Endothelial cell of umbilical vein (primary cell): ENCODE data around the gene PTAFR. TPM values are rescaled to one million over a fixed set of nuclear protein-coding genes. Genes with fewer than 3 reads are reported as not detected.

ENCODE experiments used
- BruUV-seq: library from RNA; stranded (reverse); fragments of 400-500 nt; replicated peaks from 2 replicates; lab custom pipeline; 2021; lab: Mats Ljungman, UMichigan
- CTCF ChIA-PET: fragments of 300-600, 350-600 bp; sonication (Branson Sonifier 250); formaldehyde crosslinking; loops from one replicate; lab custom pipeline; 2021; ENCODE audit warnings: antibody characterized with exemption, inconsistent platforms; lab: Charles Lee
- POLR2A ChIA-PET: fragments of 300-600, 350-600 bp; sonication (Branson Sonifier 250); formaldehyde crosslinking; loops from one replicate; lab custom pipeline; 2021; ENCODE audit warnings: antibody characterized with exemption, inconsistent platforms; lab: Charles Lee
- DNase-seq: peaks from one replicate; pipeline ENCODE4 v3.0.0-alpha.2; 2011; ENCODE audit warnings: low read depth, low spot score
- FAIRE-seq: peaks from 2 replicates; lab custom pipeline; 2011; peaks lifted over from hg19 to GRCh38; lab: Jason Lieb, UNC
- H2AFZ ChIP-seq: 2 replicates; pipeline ENCODE4 v1.6.0; 2012; ENCODE audit warnings: low read depth, low read length, control low read depth, inconsistent platforms
- H3K27ac ChIP-seq: 2 replicates; pipeline ENCODE4 v1.5.1; 2011; ENCODE audit warnings: low read depth, mild to moderate bottlenecking, control low read depth, low read length, moderate library complexity; ENCODE audit not compliant: insufficient read depth
- H3K27me3 ChIP-seq, 2 experiments: 2 replicates each; pipeline versions ENCODE4 v1.6.0 to v1.6.1; 2011; ENCODE audit warnings: low read length in 2 of 2, mixed read lengths in 1 of 2; ENCODE audit not compliant: control insufficient read depth in 2 of 2, insufficient read depth in 2 of 2
- H3K36me3 ChIP-seq, 2 experiments: 2 replicates in 1 of 2; 3 replicates in 1 of 2; pipeline ENCODE4 v1.5.1; 2011; ENCODE audit warnings: low read length in 2 of 2, mild to moderate bottlenecking in 1 of 2, moderate library complexity in 1 of 2; ENCODE audit not compliant: control insufficient read depth in 2 of 2, insufficient read depth in 2 of 2; ENCODE audit errors: extremely low read depth in 1 of 2
- H3K4me1 ChIP-seq: 3 replicates; pipeline ENCODE4 v1.5.1; 2011; ENCODE audit warnings: mild to moderate bottlenecking, low read length; ENCODE audit not compliant: control insufficient read depth, insufficient read depth; ENCODE audit errors: extremely low read depth
- H3K4me2 ChIP-seq: 2 replicates; pipeline ENCODE4 v1.6.1; 2011; ENCODE audit warnings: low read length, control low read depth, mixed read lengths; ENCODE audit not compliant: insufficient read depth
- H3K4me3 ChIP-seq, 3 experiments: fragments of 200-600 bp in 1 of 3; sonication (generic), shearing (Covaris generic) in 1 of 3; replicated peaks in 1 of 3; 2 replicates each; pipeline ENCODE4 v1.5.1; 2011 to 2016; ENCODE audit warnings: control low read depth in 3 of 3, low read length in 3 of 3, mild to moderate bottlenecking in 2 of 3, inconsistent platforms in 1 of 3, low read depth in 1 of 3, moderate library complexity in 1 of 3; ENCODE audit not compliant: insufficient read depth in 1 of 3
- H3K79me2 ChIP-seq: 2 replicates; pipeline ENCODE4 v1.6.0; 2012; ENCODE audit warnings: low read length, inconsistent platforms; ENCODE audit not compliant: control insufficient read depth, insufficient read depth
- H3K9ac ChIP-seq: replicated peaks from 2 replicates; pipeline ENCODE3; 2011; ENCODE audit warnings: low read length, control low read depth; ENCODE audit not compliant: insufficient read depth; ENCODE audit errors: extremely low read depth
- H3K9me1 ChIP-seq: replicated peaks from 3 replicates; pipeline ENCODE4 v1.6.0; 2011; ENCODE audit warnings: mild to moderate bottlenecking, low read length; ENCODE audit not compliant: control insufficient read depth, insufficient read depth; ENCODE audit errors: extremely low read depth
- H3K9me3 ChIP-seq: replicated peaks from 2 replicates; pipeline ENCODE4 v1.5.1; 2012; ENCODE audit warnings: low read length, inconsistent platforms; ENCODE audit not compliant: control insufficient read depth, insufficient read depth
- H4K20me1 ChIP-seq: replicated peaks from 2 replicates; pipeline ENCODE3; 2011; ENCODE audit warnings: mild to moderate bottlenecking, low read length; ENCODE audit not compliant: control insufficient read depth, insufficient read depth; ENCODE audit errors: extremely low read depth
- EZH2 ChIP-seq: IDR thresholded peaks from 2 replicates; pipeline ENCODE4 v1.6.1; 2012; ENCODE audit warnings: borderline replicate concordance, low read depth, mild to moderate bottlenecking, moderate library complexity, low read length, inconsistent platforms; ENCODE audit not compliant: severe bottlenecking
- FOS ChIP-seq: IDR thresholded peaks from 2 replicates; pipeline ENCODE4 v1.6.1; 2011; ENCODE audit warnings: mild to moderate bottlenecking, low read length, moderate library complexity, borderline replicate concordance; ENCODE audit not compliant: insufficient read depth
- GATA2 ChIP-seq: IDR thresholded peaks from 2 replicates; pipeline ENCODE4 v1.7.0; 2011; ENCODE audit warnings: low read depth, mild to moderate bottlenecking, moderate library complexity, mixed read lengths, low read length; ENCODE audit not compliant: insufficient read length, insufficient read depth
- JUN ChIP-seq: IDR thresholded peaks from 2 replicates; pipeline ENCODE4 v1.6.1; 2011; ENCODE audit warnings: borderline replicate concordance, low read depth; ENCODE audit not compliant: insufficient read length, insufficient read depth
- MYC ChIP-seq: IDR thresholded peaks from one replicate; pipeline ENCODE4 v1.6.1; 2011; ENCODE audit warnings: mild to moderate bottlenecking, low read depth, low read length
- POLR2A ChIP-seq: IDR thresholded peaks from 2 replicates; pipeline ENCODE4 v1.6.1; 2012; ENCODE audit warnings: low read depth, mild to moderate bottlenecking, control low read depth, low read length
- POLR2AphosphoS5 ChIP-seq: IDR thresholded peaks from 2 replicates; pipeline ENCODE4 v1.6.1; 2012; ENCODE audit warnings: low read depth, mild to moderate bottlenecking, control low read depth, low read length, moderate library complexity; ENCODE audit not compliant: insufficient read depth
- dilution Hi-C: fragments of 300-500 bp; cut with MboI; formaldehyde crosslinking; loops from one replicate; pipeline ENCODE4 v1.15.0; 2019; ENCODE audit warnings: low sequenced_read_pairs; ENCODE audit not compliant: extremely low pct_ligation_motif_present
- intact Hi-C: fragments of 100-400 bp; cut with micrococcal nuclease; formaldehyde crosslinking; loops from one replicate; pipeline ENCODE4 v1.10.0; 2022
- polyA plus RNA-seq, 4 experiments: library from polyadenylated mRNA; depleted of rRNA in 3 of 4; stranded (reverse) in 3 of 4; unstranded in 1 of 4; fragments of >200 nt; gene quantifications; 2 replicates each; pipeline versions ENCODE4 v1.2.1 to v1.2.3, GENCODE V29; 2011 to 2012; ENCODE audit warnings: missing spikeins in 1 of 4
- total RNA-seq: library from RNA; stranded (reverse); gene quantifications from 2 replicates; pipeline ENCODE4 v1.2.3, GENCODE V29; 2021
- TF ChIP-seq, protein P1 (sequence below): IDR thresholded peaks from 2 replicates; pipeline ENCODE4 v1.6.1; 2011; ENCODE audit not compliant: insufficient read depth, insufficient read length
- TF ChIP-seq, protein P2 (sequence below), 2 donors: IDR thresholded peaks; 1 replicate in 1 of 2; 2 replicates in 1 of 2; pipeline ENCODE4 v1.5.1; 2011; ENCODE audit warnings: low read length in 2 of 2, mild to moderate bottlenecking in 2 of 2, moderate library complexity in 2 of 2, control low read depth in 1 of 2, inconsistent platforms in 1 of 2, low read depth in 1 of 2; ENCODE audit not compliant: insufficient read depth in 1 of 2; ENCODE audit errors: extremely low read depth in 1 of 2

Gene PTAFR
- total and polyA plus RNA-seq, 2 donors (not counting 3 experiments of a cell fraction or from before 2014, with no cell fraction given) = 0.20 to 0.32 TPM

DNA sequence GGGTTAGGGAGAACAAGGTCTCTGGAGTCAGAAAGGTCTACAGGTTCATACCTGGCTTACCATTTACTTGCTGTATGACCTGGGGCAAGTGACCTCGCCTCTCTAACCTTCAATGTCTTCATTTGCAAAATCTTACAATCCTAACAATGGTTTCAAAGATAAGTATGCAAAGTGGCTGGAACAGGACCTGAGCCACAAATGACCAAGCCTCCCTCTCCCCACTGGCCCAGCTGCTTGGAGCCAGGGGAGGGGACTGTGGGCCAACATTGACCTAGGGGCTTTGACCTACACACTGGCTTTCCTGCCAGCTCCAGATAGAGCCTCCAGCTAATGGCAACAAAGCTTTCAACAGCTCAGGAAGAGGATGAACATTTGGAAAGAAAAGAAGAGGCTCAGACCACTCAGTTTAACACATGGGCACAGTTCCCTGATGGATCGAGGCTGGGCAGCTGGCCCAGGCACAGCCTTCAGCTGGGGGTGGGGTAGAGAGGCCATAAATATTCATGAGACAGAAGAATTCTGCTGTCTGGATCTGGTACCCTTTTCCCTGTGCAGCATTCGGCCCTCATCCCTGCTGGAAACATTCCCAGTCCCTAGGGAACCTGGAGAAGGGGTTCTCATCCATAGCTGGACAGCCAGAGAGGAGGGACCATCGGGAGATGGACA, 12.9 kb downstream of the PTAFR start:
- FAIRE-seq (no peak), DNase-seq (no peak)
- H3K4me1 ChIP-seq = peaks cover 6% of the 10 kb centered on the region
- no peaks in the 10 kb centered on the region for H3K9me3 ChIP-seq
- H3K36me3 ChIP-seq = no peaks in the 10 kb centered on the region
- no peak overlapping the region for H3K4me2 ChIP-seq
- TF ChIP-seq MYC (no peak), POLR2A (no peak), JUN (no peak), GATA2 (no peak), POLR2AphosphoS5 (no peak), FOS (no peak), EZH2 (no peak)
- TF ChIP-seq, protein P1, sequence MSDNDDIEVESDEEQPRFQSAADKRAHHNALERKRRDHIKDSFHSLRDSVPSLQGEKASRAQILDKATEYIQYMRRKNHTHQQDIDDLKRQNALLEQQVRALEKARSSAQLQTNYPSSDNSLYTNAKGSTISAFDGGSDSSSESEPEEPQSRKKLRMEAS = no peak
- TF ChIP-seq, protein P2, sequence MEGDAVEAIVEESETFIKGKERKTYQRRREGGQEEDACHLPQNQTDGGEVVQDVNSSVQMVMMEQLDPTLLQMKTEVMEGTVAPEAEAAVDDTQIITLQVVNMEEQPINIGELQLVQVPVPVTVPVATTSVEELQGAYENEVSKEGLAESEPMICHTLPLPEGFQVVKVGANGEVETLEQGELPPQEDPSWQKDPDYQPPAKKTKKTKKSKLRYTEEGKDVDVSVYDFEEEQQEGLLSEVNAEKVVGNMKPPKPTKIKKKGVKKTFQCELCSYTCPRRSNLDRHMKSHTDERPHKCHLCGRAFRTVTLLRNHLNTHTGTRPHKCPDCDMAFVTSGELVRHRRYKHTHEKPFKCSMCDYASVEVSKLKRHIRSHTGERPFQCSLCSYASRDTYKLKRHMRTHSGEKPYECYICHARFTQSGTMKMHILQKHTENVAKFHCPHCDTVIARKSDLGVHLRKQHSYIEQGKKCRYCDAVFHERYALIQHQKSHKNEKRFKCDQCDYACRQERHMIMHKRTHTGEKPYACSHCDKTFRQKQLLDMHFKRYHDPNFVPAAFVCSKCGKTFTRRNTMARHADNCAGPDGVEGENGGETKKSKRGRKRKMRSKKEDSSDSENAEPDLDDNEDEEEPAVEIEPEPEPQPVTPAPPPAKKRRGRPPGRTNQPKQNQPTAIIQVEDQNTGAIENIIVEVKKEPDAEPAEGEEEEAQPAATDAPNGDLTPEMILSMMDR (IDR thresholded peaks at IDR 0.05; ENCODE audit: extremely low read depth in 1 of 2, insufficient read depth in 1 of 2, low read depth in 1 of 2, low read length in 2 of 2) = no peak
- POLR2A ChIA-PET = no interaction called here
- dilution Hi-C loops (no loop called here), intact Hi-C loops (loop anchor here (5.0 kb wide), 1 partner anchor 51 kb away; no protein-coding TSS in a partner anchor)
- no peaks in the 10 kb centered on the region for H4K20me1 ChIP-seq
- no peaks in the 10 kb centered on the region for H3K9me1 ChIP-seq
- H3K27me3 ChIP-seq = no peaks in the 10 kb centered on the region
- CTCF ChIA-PET = interaction anchor here (1.0 to 2.1 kb wide), 5 partner anchors 9 to 72 kb away, joined by 4 to 8 read pairs (median 4); no protein-coding TSS in a partner anchor
- BruUV-seq = no TSS peak
- H3K27ac ChIP-seq = no peak overlapping the region
- H3K79me2 ChIP-seq = no peaks in the 10 kb centered on the region
- H3K4me3 ChIP-seq = no peak overlapping the region
- H2AFZ ChIP-seq = no peak overlapping the region
- no peak overlapping the region for H3K9ac ChIP-seq
